GM12874 (cell line): ENCODE data around the gene PPP2R5D.

Experiments
- TF ChIP-seq, protein P1 (sequence below): IDR thresholded peaks from 2 replicates; pipeline ENCODE4 v1.5.1; 2011; ENCODE audit warnings: low read depth, mild to moderate bottlenecking, control low read depth, low read length, moderate library complexity; ENCODE audit not compliant: insufficient read depth

The PPP2R5D gene

DNA sequence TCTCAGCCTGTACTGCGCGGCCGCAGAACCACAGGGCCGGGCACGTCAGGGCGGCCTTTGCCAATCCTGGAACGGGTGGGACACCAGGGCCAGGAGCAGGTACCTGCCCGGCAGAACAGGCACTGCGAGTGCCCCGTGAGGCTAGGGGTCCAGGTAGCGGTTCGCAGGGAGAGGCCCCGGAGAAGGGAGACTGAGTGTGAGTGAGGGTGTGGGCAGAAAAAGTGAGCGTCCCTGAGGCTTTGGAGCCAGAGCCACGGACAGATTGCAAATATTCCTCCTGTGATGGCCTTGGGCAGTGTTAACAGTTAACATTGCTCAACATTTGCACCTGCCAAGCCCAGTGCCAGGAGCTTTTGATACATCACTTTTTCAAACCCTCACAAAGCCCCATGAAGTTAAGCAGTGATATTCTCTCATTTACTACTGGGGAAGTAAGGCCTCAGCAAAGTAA lies 23.3 kb upstream of the PPP2R5D start:
- TF ChIP-seq, protein P1, sequence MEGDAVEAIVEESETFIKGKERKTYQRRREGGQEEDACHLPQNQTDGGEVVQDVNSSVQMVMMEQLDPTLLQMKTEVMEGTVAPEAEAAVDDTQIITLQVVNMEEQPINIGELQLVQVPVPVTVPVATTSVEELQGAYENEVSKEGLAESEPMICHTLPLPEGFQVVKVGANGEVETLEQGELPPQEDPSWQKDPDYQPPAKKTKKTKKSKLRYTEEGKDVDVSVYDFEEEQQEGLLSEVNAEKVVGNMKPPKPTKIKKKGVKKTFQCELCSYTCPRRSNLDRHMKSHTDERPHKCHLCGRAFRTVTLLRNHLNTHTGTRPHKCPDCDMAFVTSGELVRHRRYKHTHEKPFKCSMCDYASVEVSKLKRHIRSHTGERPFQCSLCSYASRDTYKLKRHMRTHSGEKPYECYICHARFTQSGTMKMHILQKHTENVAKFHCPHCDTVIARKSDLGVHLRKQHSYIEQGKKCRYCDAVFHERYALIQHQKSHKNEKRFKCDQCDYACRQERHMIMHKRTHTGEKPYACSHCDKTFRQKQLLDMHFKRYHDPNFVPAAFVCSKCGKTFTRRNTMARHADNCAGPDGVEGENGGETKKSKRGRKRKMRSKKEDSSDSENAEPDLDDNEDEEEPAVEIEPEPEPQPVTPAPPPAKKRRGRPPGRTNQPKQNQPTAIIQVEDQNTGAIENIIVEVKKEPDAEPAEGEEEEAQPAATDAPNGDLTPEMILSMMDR, result no peak

DNA sequence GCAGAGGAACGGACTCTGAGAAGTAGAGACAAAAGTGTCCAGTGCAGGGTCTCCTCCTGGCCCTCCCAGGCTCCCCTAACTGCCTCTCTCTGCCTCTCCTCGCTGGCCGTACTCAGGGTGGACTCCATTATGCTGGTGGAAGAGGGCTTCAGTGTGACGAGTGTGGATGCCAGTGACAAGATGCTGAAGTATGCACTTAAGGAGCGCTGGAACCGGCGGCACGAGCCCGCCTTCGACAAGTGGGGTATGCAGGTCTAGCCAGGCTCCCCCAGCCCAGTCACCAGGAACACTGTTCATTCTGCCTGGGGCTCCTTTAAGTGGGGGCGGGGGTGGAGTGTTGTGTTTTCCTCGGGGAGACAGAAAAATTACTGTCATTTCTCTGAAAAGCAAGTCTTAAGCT lies 22.3 kb upstream of the PPP2R5D start:
- TF ChIP-seq, protein P1, result no peak

DNA sequence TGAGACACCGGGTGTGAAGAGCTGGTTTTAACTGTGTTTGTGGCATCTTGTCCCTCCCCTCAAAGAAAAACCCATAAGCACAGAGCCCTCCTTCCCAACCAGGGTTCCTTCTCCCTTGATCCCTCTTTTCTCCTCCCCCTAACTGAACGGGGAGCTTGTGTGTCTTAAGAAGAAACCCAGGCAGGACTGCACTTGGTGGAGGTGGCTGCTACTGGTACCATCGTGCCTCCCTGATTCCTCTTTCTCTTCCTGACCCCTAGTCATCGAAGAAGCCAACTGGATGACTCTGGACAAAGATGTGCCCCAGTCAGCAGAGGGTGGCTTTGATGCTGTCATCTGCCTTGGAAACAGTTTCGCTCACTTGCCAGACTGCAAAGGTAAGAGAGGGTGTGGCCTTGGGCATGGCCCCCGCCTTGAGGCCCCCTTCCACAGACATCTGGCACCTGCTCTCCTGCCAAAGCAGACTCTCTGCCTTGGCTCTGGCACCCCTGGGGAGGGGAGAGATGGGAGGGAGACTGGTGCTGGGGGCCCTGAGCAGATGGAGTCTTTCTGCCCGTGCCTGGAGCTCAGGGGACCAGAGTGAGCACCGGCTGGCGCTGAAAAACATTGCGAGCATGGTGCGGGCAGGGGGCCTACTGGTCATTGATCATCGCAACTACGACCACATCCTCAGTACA lies 21.7 kb upstream of the PPP2R5D start:
- TF ChIP-seq, protein P1, result no peak

DNA sequence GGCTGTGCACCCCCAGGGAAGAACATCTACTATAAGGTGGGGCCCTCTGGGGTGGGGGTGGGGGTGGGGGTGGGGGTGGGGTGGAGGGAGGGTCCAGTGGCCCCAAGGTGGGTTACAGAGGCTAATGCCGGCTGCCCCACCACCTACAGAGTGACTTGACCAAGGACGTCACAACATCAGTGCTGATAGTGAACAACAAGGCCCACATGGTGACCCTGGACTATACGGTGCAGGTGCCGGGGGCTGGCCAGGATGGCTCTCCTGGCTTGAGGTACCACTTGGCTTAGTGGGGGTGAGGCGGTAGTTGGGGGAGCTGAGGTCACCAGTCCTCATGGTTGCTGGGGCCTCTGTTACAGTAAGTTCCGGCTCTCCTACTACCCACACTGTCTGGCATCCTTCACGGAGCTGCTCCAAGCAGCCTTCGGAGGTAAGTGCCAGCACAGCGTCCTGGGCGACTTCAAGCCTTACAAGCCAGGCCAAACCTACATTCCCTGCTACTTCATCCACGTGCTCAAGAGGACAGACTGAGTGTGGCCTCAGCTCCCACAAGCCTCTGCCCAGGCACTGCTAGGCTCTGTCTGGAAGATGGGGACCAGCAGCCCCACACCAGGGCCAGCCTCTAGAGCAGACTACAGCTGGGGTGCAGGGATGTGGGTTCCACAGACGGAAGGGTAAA lies 21.1 kb upstream of the PPP2R5D start:
- TF ChIP-seq, protein P1, result no peak

DNA sequence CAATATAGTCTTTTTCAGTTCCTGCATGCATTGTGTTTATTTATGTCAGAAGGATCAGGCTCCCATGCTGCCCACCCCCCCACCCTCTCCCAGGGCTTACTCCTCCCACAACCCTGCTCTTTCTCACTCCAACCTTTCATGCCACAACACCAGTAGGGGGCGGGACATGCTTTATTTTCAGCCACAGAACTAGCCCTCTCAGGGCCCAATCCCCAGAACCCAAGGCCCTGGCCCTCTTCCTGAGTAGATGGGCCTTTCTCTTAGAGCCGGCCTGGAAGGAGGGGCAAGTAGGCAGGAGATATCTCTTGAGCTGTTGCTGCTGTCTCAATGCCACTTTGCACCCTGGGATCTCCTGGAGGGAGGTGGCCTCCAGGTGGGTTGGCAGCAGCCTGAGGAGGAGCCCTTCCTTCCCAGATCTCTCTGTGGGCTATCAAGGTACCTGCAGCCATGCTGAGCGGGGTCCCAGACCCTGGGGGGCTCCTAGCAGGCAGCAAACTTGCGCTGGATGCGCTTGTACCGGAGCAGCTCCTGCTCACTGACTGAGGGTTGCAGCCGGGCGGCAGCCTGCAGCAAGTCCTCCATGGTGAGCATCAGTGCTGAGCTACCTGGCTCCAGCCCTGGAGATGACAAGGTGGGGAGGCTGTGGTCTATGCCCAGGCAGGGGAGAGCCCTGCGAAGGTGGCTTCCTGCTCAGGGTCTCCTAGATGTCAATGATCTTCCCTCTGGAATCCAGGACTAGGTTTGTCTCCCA lies 20.3 kb upstream of the PPP2R5D start:
- TF ChIP-seq, protein P1, result peak; percentile 26; the same call in 1 of the 2 replicates

DNA sequence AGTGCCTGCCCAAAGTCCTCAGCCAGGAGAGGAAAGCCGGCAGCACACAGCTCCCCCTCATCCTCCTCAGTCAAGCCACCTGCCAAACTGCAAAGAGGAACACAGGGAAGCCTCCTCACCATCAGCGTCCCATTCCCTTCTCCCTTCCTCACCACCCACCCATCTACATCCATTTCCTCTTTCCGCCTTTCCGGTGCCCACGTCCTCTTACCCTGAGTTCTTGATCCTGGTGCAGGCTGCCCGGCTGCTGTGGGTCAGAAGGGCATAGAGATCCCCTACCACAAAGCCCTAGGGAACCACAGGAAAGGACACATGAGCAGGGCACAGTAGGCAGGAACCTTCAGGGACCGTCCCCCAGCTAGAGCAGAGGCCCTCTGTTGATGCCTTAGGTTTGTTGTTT lies 17.8 kb upstream of the PPP2R5D start:
- TF ChIP-seq, protein P1, result no peak

DNA sequence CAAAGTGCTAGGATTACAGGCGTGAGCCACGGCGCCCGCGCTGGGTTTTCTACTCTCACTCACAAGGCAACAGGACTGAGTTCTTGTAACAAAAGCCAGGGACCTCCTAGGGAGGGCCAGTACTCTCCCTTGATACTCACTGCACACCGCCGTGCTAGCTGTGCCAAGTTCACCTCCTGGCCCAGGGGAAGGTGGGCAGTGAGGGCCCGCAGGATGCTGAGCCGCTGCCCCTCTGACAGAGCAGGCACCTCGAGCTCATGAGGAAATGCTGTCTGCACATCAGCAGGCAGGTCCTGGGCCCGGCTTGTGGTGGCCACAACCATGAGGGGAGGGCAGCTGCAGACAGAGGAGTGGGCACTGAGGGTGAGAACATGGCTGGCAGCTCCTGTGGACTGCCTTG lies 17.1 kb upstream of the PPP2R5D start:
- TF ChIP-seq, protein P1, result no peak
